NCI-H526 treated with DMSO at 0.1 percent for 48 hours (cell line): ENCODE results near the gene ADCY4.
"Not testable (repeated sequence)": the region's sequence is repeated elsewhere in the genome, so short reads cannot be mapped to it uniquely, and the experiment has no call there.

Source experiments
- DNase-seq: peaks from one replicate; lab custom pipeline; 2025; lab: John Stamatoyannopoulos, UW

The ADCY4 gene

GRCh38 chr14:24366721-24367513, 32.0 kb upstream of the ADCY4 start:
- DNase-seq: peak; percentile 98

DNA sequence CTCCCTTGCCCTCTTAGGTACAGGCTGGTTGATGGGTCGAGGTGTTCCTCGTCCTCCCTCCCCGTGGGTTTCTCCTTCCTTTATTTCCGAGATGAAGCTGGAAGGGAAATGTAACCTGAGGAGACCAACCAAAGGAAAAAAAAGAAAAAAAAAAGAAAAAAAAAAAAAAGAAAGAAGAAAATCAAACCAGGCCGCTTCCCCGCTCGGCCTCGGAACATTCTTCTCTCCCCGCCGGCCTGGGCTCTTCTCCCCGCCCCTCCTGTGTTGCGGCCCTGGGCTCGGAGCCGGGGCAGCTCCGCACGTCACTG, 31.5 kb upstream of the ADCY4 start:
- no peak for DNase-seq

DNA sequence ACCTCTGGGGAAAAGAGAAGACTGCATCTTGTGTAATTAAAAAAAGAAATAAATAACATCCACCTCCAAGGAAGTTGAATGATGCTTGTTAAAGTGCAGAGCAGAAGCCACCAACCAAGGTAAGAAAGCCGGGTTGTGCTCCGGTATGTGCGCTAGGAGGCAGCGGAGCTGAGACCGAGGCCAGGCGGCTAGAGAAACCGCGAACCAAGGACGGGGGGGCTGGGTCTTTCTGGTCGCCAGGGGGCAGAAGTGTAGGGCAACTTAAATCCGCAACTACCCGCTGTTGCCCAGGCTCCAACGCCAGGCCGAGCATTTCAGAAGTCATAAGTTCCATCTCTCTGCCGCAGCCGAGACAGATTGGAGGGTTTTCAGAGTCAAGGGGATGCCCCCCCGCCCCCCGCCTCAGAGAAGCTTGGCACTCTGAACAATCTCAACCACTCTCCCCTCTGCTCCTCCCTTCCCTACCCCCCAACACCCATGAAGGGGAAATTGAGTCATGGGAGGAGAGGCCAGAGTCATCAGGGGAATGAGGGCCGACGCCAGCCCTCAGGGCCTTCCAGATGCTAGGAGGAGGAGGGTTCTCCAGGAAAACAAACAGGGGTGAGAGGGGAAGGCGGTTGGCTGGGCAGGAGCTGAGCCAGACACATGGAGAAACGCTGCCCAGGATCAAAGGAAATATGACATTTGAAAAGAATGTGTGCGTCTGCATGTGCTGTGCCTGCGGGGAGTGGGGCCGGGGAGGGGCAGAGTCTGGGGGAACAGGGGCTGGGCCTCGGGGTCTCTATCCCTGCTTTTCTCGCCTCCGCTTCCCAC, 30.9 kb upstream of the ADCY4 start:
- DNase-seq: peak; percentile 82

GRCh38 chr14:24364841-24365240, 30.0 kb upstream of the ADCY4 start:
- no peak for DNase-seq

GRCh38 chr14:24363401-24363800, 28.5 kb upstream of the ADCY4 start:
- no peak for DNase-seq

GRCh38 chr14:24362241-24362960, 27.5 kb upstream of the ADCY4 start:
- DNase-seq: no peak

- no peak for DNase-seq
These were observed 26.5 kb upstream of the ADCY4 start for GRCh38 chr14:24361326-24361725.

DNA sequence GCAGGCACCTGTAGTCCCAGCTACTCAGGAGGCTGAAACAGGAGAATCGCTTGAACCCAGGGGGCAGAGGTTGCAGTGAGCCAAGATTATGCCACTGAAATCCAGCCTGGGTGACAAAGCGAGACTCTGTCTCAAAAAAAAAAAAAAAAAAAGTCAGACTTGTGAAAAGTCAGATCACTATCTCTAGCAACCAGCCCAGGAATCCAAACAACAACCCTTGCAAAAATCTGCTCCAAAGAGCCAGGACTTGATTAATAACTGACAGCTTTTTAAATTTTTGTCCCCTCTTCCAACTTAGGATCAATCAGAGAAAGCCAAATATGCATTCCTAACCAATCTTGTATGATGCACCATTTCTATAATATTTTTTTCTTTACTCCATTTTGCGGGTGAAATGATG, 25.4 kb upstream of the ADCY4 start:
- no peak for DNase-seq

DNA sequence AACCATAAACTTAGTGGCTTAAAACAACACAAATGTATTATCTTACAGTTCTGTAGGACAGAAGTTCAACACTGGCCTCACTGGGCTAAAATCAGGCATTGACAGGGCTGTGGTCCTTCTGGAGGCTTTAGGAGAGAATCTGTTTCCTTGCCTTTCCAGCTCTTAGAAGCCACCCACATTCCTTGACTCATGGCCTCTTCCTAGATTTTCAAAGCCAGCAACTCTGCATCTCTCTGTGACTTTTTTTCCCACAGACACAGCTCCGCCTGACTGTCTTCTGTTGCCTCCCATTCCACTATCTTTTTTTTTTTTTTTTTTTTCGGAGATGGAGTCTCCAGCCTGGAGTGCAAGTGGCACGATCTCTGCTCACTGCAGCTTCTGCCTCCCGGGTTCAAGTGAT, 21.3 kb upstream of the ADCY4 start:
- no peak for DNase-seq

GRCh38 chr14:24355009-24355408, 20.1 kb upstream of the ADCY4 start:
- no peak for DNase-seq

DNA sequence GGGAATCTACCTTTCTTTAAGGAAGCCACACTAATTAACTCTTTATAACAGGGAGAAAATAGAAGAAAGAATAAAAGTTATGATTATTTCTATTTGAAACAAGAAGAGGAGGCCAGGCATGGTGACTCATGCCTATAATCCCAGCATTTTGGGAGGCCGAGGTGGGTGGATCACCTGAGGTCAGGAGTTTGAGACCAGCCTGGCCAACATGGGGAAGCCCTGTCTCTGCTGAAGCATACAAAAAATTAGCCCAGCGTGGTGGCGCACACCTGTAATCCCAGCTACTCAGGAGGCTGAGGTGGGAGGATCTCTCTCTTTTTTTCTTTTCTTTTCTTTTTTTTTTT, 19.6 kb upstream of the ADCY4 start:
- not testable (repeated sequence) for DNase-seq

DNA sequence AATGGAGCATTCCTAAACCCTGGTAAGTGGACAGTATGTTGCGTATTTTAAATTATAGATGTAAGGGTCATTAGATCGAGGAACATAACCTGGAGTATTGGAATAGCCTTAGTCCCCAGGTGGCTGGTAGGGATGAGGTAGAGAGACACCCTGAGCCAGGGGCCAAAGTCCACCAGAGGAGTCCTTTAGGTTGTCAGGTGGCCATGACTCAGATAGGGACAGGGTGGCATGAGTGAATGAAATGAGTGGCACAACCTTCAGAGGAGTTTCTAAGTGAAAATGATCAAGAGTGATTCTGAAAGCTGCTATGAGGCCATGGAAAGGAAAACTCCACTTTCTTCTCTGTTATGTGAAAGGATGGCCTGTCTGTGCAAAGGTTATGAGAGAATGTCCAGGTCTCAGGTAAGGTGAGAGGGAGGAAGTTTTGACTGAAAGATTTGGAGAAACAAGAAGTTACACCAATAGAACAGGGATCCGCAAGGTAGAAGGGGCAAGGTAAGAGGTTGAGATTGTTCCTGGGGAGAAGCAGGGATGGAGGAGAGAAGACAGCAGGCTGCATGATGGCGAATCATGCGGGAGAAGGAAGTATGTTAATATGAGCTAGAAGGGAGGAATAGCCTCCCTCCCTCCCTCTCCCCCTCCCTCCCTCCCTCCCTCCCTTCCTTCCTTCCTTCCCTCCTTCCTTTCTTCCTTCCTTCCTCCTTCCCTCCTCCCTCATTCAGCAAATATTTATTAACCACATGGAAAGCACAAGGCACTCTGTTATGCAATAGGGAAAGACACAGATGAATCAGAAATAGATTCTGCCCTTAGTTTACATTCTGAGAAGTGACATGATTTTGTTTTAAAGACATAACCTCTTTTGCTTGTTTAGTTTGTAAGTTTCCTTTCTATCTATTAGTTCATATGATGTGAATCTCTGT, 18.9 kb upstream of the ADCY4 start:
- DNase-seq: no peak

DNA sequence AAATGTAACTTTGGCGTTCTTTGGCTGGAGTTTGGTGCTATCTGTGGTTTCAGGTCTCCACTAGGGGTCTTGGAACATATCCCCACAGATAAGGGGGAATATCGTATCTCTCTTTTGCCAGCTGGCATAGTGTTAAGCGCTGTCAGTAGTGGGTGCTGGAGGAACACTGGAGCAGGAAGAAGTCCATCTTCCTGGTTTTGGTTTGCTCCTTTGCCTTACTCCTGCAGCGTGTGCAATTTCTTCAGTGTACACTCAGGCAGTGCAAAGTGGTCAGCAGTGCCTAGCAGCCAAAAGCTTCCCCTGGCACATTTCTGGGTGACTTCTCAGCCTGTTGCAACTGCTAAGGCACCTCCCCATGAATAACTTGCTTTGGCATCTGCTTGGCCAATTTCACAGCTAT, 16.6 kb upstream of the ADCY4 start:
- DNase-seq: peak; percentile 6

DNA sequence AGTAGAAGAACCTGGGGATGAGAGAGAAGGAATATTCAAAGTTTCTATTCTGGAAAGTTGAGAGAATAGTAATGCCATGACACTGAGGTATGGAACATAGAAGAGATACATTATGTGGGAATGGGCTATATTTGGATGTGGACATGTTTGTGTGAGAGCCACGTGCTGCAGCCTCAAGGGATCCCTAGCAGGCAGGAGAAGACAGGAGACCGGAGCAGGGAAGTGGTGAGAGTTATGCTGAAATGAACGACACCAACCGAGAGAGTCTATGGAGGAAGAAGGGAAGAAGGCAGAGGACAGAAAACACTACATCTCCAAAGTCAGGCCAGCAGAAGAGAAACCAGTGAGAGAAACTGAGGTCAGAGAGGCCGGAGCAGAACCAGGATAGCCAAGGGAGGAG, 14.9 kb upstream of the ADCY4 start:
- no peak for DNase-seq

DNA sequence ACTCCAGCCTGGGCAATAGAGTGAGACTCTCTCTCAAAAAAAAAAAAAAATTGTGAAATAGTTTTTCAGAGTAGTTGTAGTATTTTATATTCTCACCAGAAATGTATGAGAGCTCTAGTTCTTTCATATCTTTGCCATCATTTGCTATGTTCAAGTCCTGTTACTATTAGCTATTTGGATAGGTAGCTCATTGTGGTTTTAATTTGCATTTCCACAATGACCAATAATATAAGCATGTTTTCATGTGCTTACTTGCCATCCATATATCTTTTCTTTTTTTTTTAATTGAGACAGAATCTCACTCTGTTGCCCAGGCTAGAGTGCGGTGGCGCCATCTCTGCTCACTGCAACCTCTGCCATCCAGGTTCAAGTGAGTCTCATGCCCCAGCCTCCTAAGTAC, 13.3 kb upstream of the ADCY4 start:
- no peak for DNase-seq

DNA sequence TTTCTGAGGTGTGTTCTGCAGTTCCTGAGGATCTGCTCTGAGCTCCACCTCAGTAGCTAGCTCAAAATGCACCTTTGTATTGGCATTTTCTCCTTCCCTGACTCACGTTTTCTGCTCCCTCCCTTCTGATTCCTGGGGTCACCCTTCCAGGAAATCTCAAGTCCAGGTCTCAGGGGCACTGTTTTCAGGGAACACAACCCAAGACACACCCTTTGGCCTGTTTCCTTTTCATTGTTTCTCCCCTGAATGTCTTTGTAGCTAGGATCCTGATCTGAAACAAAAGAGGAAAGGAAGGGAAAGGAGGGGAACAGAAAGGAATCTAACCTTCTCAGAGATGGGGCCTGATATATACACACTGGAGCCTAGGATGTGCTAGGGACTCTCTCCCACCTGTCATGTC, 12.3 kb upstream of the ADCY4 start:
- no peak for DNase-seq

DNA sequence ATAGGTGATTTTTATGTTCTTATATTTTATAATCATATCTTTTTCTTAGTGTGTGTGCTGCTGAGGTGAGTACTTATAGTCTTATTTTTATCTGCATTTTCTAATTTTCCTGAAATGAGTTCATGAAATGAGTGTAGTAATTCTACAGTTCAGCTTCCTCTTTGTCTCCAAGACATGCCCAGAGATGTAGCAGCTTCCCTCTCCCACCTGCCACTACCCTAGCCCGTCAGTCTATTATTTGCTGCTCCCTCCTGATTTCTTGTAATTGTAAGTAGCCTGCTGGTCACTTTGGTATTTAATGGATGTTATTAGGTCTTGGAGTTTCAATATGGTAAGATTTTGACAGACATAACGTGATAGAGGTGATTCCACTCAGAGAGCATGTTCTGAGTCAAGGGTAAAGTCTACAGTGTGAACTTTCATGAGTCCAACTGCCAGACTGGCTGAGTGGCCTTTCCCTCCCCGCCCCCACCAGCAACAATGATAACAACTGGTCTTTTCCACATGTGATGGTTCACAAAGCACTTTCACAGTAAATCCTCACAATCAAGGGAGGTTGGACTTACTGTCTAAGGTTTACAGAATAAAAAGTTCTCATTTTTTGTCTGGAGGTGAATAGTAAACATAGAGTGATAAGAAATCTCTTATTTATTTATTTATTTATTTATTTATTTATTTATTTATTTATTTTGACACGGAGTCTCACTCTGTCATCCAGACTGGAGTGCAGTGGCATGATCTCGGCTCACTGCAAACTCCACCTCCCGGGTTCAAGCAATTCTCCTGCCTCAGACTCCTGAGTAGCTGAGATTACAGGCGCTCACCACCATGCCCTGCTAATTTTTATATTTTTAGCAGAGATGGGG, 9.2 kb upstream of the ADCY4 start:
- no peak for DNase-seq

DNA sequence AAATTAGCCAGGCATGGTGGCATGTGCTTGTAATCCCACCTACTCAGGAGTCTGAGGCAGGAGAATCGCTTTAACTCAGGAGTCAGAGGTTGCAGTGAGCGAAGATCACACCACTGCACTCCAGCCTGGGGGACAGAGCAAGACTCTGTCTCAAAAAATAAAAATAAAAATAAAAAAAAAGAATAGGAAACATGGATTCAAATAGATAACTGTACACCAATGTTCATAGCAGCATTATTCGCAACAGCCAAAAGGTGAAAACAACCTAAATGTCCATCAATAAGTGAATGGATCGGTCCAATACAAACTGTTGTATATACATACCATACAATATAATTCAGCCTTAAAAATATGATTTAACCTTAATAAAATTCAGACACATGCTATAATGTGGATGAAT, 8.0 kb upstream of the ADCY4 start:
- no peak for DNase-seq

GRCh38 chr14:24340606-24341005, 5.7 kb upstream of the ADCY4 start:
- DNase-seq: no peak

GRCh38 chr14:24339284-24340151, 4.6 kb upstream of the ADCY4 start, which contains the start of gene RIPK3:
TSS of gene RIPK3 (minus strand) at chr14:24339991. CDS start at chr14:24339826, 165 bp downstream.
- DNase-seq: no peak
